HL-60/S4 treated with retinoic acid at 250 ng/mL for 4 days and 3 days (cell line): ENCODE measurements around the gene THUMPD3.

Experiments
- in situ Hi-C: fragments of 300-500 bp; cut with MboI; formaldehyde crosslinking; loops from 2 replicates; pipeline ENCODE4 v1.7.0; 2022; ENCODE audit warnings: low sequenced_read_pairs

Gene THUMPD3

GRCh38 chr3:9352917-9353752, 9.7 kb upstream of the THUMPD3 start:
- in situ Hi-C loops: no loop called here

GRCh38 chr3:9361691-9362388, 1.0 kb upstream of the THUMPD3 start:
- in situ Hi-C loops: no loop called here

- in situ Hi-C loops: no loop called here
Observed at GRCh38 chr3:9369508-9369907, 6.7 kb downstream of the THUMPD3 start.

GRCh38 chr3:9373465-9373864, 10.6 kb downstream of the THUMPD3 start:
- in situ Hi-C loops: no loop called here

GRCh38 chr3:9377981-9378380, 15.1 kb downstream of the THUMPD3 start:
- in situ Hi-C loops: no loop called here

- in situ Hi-C loops: no loop called here
Observed at GRCh38 chr3:9379327-9379726, 16.5 kb downstream of the THUMPD3 start.

GRCh38 chr3:9380014-9380413, 17.2 kb downstream of the THUMPD3 start:
- in situ Hi-C loops: no loop called here

- in situ Hi-C loops: no loop called here
Observed at GRCh38 chr3:9384141-9384828, 21.4 kb downstream of the THUMPD3 start.

GRCh38 chr3:9385187-9386077, 22.6 kb downstream of the THUMPD3 start:
- in situ Hi-C loops: no loop called here

- in situ Hi-C loops: no loop called here
Observed at GRCh38 chr3:9386078-9386459, 23.2 kb downstream of the THUMPD3 start.

GRCh38 chr3:9386501-9387321, 23.9 kb downstream of the THUMPD3 start:
- in situ Hi-C loops: no loop called here

- in situ Hi-C loops: no loop called here
Observed at GRCh38 chr3:9387322-9387655, 24.4 kb downstream of the THUMPD3 start.

- in situ Hi-C loops: no loop called here
Observed at GRCh38 chr3:9388142-9388541, 25.3 kb downstream of the THUMPD3 start.

- in situ Hi-C loops: no loop called here
Observed at GRCh38 chr3:9388562-9389272, 25.9 kb downstream of the THUMPD3 start.

- in situ Hi-C loops: no loop called here
Observed at GRCh38 chr3:9390265-9390888, 27.5 kb downstream of the THUMPD3 start.

GRCh38 chr3:9392041-9392440, 29.2 kb downstream of the THUMPD3 start:
- in situ Hi-C loops: no loop called here

GRCh38 chr3:9395570-9396300, 32.9 kb downstream of the THUMPD3 start:
- in situ Hi-C loops: no loop called here

GRCh38 chr3:9396301-9396631, 33.4 kb downstream of the THUMPD3 start:
- in situ Hi-C loops: no loop called here
